NCI-H2227 treated with DMSO at 0.1 percent for 48 hours (cell line): Measurements from ENCODE around the gene RNF148.

Source experiments
- DNase-seq: peaks from one replicate; lab custom pipeline; 2025; lab: John Stamatoyannopoulos, UW

Gene RNF148

GRCh38 chr7:122702872-122703510, at the start of gene RNF148:
Gene RNF148, minus strand, starts transcription at chr7:122702922. Its CDS starts 172 bp downstream, at chr7:122702750.
- DNase-seq: no peak

GRCh38 chr7:122750389-122750788, 47.7 kb upstream of the RNF148 start:
- DNase-seq: no peak

DNA sequence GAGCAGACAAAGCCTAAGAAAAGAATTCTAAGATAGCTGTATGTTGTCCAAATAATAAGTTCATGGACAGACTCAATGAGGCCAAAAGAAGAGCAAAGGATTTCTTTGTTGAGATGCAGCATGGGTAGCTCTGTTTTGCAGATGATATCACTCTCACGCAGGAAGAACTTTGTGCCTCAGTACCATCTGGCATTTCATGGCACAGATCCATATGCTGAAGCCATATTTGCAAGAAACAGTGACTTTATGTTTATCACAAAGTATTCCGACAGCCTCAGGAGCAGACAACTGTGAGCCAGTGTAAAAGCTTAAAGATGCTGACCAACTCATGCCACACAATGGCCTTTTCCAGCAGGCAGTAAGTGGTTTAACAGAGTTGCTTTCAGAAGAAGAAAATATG, 45.5 kb upstream of the RNF148 start:
- no peak for DNase-seq

DNA sequence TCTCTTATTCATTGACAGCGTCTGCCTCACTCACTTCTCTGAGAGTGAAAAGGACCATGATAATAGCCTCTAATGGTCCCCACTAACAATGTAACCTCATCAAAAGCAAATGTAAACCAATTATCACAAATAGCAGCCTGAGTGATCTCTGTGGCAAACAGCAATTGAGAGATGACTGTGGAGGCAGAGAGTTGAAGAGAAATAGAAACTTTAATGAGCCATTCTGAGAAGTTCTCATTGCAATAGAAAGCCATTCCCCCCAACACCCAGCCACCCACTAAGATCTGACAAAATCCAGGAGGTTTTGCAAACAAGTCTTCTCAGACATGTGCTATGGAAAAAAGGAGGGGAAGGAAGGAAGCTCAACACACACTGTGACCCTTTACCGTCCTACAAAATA, 44.2 kb upstream of the RNF148 start:
- no peak for DNase-seq

DNA sequence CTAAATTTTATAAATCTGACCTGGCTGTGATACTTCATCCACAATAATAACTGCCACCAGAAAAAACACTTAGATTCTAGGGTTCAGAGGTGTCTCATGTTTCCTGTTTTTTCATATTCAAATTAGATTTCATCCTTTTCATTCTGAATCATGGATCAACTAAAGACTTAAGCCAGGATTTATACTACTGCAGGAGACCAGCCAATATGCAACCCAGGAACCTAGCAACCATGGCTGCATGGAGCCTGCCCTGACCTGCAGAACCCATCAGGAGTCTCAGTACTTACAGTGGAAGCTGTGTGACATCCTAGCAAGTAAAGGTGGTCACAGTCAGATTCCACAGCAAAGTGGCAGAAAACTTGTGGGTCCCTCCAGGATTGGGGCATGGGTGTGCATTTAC, 40.5 kb upstream of the RNF148 start:
- no peak for DNase-seq

- DNase-seq: no peak
These were observed 36.2 kb upstream of the RNF148 start for GRCh38 chr7:122738947-122739346.

DNA sequence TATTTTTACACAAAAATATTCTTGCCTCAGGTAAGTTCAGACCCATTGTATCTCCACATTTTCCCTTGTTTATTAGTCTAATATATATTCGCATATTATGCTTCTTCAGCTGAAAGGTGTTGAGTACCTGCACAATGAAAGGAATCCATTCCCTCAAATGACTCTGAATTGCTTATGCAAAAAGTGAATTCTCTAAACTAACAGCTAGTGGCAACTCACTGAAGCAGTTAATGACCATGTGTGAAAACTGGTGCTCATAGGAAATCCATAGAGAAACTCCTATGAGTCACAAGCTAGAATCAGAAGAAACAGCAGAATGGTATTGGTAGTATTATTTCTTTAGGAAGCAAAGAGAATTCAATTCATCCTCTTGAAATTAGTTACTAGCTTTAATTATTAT, 33.5 kb upstream of the RNF148 start:
- no peak for DNase-seq

DNA sequence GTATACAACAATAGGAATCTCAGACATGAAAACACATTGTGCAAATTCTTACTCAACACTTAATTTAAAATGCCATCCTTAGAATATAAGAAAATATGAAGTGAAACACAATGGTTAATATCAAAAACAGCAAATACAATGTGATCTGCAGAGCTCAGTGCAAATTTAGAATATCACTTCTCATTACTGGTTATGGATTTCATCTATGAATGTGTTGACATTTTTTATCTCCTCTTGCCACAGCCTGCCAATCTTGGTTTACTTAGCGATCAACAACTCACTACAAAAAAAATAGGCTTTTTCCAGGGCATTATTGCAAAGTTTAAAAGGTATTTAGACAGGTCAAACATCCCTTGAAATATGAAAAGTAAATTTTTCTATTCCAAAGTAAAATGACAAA, 25.0 kb upstream of the RNF148 start:
- DNase-seq: no peak

DNA sequence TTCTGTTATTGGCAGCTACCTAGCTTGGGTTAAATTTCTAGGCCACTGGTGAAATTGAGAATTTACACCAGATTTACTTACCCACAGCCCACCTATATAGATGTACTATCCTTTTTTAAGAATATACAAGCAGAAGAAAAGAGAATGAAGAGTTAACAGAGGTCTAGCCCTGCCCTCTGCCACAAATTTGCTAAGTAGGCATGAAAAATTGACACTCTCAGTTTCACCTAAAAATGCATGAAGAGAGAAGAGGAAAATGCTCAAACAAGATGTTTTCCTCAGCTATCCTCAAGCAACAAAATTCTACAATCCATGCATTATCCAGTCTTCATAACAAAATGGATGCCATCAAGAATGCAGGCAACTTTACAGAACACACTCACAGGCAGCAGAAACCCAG, 24.6 kb upstream of the RNF148 start:
- DNase-seq: no peak

- no peak for DNase-seq
These were observed 24.2 kb upstream of the RNF148 start for GRCh38 chr7:122726881-122727280.

- DNase-seq: no peak
These were observed 21.6 kb upstream of the RNF148 start for GRCh38 chr7:122724366-122724765.

DNA sequence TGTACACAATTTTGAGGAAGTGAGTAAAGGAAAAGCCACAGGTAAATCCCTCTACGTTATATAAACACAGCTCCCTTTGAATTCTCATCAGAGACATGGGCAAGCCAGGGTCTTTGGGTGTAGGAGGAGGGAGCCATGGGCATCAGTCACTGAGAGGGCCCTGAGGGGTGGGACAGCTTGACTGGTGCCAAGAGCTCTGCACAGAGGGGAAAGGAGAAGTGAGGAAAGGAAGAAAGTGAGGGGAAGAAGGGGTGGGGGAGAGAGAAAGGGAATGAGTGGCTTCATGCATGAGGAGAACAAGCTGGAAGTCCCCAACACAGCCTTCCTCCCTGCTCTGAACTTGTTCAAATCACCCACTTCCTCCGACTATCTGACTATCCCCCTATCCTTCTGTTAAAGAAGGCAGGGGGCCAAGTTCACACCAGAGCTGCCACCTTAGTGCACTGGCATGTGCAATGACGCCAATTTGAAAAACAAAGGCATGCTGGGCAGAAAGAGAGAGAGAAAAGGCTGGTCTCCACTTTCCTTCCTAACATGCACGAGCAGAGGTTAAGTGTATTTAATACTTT, 16.4 kb upstream of the RNF148 start:
- no peak for DNase-seq

GRCh38 chr7:122717356-122718089, 14.8 kb upstream of the RNF148 start:
- DNase-seq: no peak

- DNase-seq: no peak
These were observed 12.5 kb upstream of the RNF148 start for GRCh38 chr7:122715183-122715582.

DNA sequence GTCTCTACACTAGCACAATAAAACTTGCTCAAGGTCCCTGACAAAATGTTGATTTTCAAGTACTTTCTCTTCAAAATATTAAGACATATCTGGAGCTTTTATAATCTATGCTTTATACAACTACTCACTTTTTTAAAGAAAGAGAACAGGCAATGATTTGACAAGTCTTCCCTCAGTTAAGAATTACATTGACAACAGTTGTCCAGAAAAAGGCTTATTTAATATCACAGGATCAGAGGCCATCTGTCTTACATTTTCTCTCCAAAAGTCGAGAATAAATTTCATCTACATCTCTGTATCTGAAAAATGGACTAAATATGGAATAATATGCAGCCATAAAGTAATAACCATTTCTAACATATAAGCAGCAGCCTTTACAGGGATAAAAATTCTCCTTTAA, 8.2 kb upstream of the RNF148 start:
- DNase-seq: no peak

- DNase-seq: no peak
These were observed 7.4 kb upstream of the RNF148 start for GRCh38 chr7:122709930-122710646.

GRCh38 chr7:122706836-122707235, 4.1 kb upstream of the RNF148 start:
- no peak for DNase-seq

- no peak for DNase-seq
These were observed 3.7 kb downstream of the RNF148 start, which contains the start of gene RNF133 for GRCh38 chr7:122699017-122699416. Gene RNF133, minus strand, starts transcription at chr7:122699117. Its CDS starts 199 bp downstream, at chr7:122698918.

GRCh38 chr7:122695816-122696215, 6.9 kb downstream of the RNF148 start:
- DNase-seq: no peak

- DNase-seq: no peak
These were observed 8.0 kb downstream of the RNF148 start for GRCh38 chr7:122694697-122695096.

DNA sequence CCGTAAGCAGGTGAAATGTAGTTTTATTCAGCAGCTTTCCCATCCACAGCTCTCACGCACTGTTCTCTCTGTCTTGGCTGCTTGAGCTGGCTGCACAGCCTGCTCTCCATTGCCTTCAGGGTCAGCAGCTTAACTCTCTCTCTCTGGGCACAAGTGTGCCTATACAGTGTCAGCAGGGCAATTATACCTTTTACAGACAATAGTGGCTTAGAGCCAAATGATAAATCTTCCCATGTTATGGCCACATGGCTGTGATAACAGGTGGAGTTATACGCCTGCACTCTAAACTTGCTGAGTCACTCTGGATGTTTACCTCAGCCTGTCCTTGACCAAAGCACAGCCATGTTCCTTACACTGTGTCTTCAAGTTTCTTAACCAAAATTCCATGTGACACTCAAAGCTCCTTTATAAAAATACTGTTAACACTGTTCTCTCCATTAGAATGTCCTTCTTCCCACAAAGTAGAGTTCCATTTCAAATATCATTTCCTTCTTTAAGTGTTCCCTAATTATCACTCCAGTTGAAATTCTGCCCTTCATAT, 9.9 kb downstream of the RNF148 start:
- DNase-seq: no peak

DNA sequence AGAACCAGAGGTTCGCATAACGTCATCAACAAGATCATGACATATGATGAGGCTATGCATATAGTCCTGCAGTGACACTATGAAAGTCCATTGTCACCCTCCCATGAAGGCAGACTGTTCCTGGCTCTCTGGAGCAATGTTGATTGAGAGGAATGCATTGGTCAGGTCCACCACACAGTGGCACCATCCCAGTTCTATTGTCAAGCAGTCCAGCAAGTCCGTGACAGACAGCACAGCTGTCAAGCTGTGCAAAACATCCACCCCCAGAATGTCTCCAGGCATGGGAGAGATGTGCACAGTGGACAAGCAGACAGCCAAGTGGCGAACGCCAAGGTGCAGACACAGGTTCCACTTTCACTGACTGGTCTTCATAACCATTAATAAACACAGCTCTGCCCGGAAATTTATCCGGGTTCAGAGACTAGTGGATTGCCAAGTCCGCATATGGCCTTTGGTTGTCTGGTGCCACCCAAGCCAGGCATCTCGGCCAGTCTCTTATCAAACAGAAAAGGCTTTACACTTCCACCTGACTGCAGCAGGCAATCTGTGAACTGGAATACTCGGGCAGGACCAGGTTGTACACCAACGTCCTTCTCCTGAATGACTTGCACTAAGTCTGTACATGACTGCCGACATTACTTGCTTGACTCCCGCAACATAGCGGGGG, 11.0 kb downstream of the RNF148 start:
- DNase-seq: no peak
